Right hindlimb (tissue), 1 donor: ENCODE measurements around the gene HYI.

Source experiments
- DNase-seq: peaks from one replicate; pipeline ENCODE4 v3.0.0-alpha.2; 2018

HYI gene

GRCh38 chr1:43444151-43444828 lies 9.4 kb downstream of the HYI start:
- DNase-seq: peak; percentile 12

GRCh38 chr1:43443197-43443946 lies 10.4 kb downstream of the HYI start:
- DNase-seq: peak; percentile 17

- DNase-seq: peak; percentile 15
Measured at GRCh38 chr1:43442756-43443155, 11.0 kb downstream of the HYI start.

GRCh38 chr1:43441894-43442637 lies 11.7 kb downstream of the HYI start:
- DNase-seq: peak; percentile 15

GRCh38 chr1:43441166-43441893 lies 12.4 kb downstream of the HYI start:
- DNase-seq: peak; percentile 9

GRCh38 chr1:43440358-43440757 lies 13.4 kb downstream of the HYI start:
- DNase-seq: peak; percentile 12

- peak; percentile 6 for DNase-seq
Measured at GRCh38 chr1:43439781-43440180, 13.9 kb downstream of the HYI start.

GRCh38 chr1:43438953-43439581 lies 14.7 kb downstream of the HYI start:
- peak; percentile 12 for DNase-seq

- DNase-seq: peak; percentile 12
Measured at GRCh38 chr1:43438576-43438952, 15.2 kb downstream of the HYI start.

GRCh38 chr1:43438006-43438405 lies 15.7 kb downstream of the HYI start:
- DNase-seq: peak; percentile 4

GRCh38 chr1:43437031-43437973 lies 16.4 kb downstream of the HYI start:
- peak; percentile 16 for DNase-seq

- peak; percentile 9 for DNase-seq
Measured at GRCh38 chr1:43436371-43436770, 17.4 kb downstream of the HYI start.

- DNase-seq: peak; percentile 58
Measured at GRCh38 chr1:43435146-43436145, 18.3 kb downstream of the HYI start.

GRCh38 chr1:43434256-43434655 lies 19.5 kb downstream of the HYI start:
- DNase-seq: peak; percentile 12

GRCh38 chr1:43432907-43433306 lies 20.8 kb downstream of the HYI start:
- DNase-seq: peak; percentile 7

GRCh38 chr1:43432171-43432860 lies 21.4 kb downstream of the HYI start:
- peak; percentile 16 for DNase-seq

- peak; percentile 7 for DNase-seq
Measured at GRCh38 chr1:43431676-43432075, 22.1 kb downstream of the HYI start.

GRCh38 chr1:43430831-43431230 lies 22.9 kb downstream of the HYI start:
- peak; percentile 7 for DNase-seq

GRCh38 chr1:43427941-43428340 lies 25.8 kb downstream of the HYI start:
- peak; percentile 6 for DNase-seq
